Stimulated activated CD8-positive, alpha-beta memory T cell treated with anti-CD3 and anti-CD28 coated beads, Interleukin-7, amount 100 ng/mL, for 24 hours (primary cell): ENCODE measurements around the gene HDAC8.
"Not testable (repeated sequence)": the region's sequence is repeated elsewhere in the genome, so short reads cannot be mapped to it uniquely, and the experiment has no call there.

ENCODE experiments used
- DNase-seq: peaks from one replicate; pipeline ENCODE4 v3.0.0-alpha.2; 2020; ENCODE audit warnings: low read depth

The HDAC8 gene

DNA sequence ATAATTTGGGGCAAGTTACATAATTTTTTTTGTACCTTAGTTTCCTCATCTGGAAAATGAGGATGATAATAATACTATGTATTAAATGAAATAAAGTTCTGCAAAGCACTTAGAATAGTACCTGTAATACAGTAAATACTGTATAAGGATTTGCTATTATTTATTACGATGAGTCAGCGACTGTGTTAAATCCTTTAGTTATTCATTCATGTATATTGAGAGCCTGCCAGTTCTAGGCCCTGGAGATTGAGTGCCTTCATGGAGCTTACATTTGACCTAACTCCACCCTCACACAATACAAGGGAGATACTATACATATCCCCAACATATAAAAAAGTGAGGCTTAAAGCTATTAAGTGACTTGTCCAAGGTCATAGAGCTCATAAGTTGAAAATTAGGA, 199.9 kb downstream of the HDAC8 start:
- DNase-seq: no peak

DNA sequence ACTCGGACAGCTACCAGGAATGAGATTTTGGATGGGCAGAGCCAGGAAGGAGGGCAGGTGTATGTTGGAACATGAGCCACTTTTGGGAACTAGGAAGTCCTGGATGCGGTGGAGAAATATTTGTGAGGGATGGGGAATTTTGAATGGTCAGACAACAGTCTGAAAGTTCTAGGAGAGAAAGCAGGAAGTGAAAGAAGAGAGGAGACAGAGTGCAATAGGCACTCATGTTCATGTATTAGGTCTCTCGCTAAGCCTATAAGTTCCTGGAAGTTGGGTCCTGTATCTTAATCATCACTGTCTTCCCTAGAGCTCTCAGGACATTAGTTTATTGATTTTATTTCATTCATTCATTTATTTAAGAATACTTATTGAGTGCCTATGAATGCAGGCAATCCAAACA, 201.2 kb downstream of the HDAC8 start:
- no peak for DNase-seq

GRCh38 chrX:72368796-72369195, 203.8 kb downstream of the HDAC8 start:
- DNase-seq: no peak

- DNase-seq: no peak
Observed at GRCh38 chrX:72367516-72367915, 205.1 kb downstream of the HDAC8 start.

DNA sequence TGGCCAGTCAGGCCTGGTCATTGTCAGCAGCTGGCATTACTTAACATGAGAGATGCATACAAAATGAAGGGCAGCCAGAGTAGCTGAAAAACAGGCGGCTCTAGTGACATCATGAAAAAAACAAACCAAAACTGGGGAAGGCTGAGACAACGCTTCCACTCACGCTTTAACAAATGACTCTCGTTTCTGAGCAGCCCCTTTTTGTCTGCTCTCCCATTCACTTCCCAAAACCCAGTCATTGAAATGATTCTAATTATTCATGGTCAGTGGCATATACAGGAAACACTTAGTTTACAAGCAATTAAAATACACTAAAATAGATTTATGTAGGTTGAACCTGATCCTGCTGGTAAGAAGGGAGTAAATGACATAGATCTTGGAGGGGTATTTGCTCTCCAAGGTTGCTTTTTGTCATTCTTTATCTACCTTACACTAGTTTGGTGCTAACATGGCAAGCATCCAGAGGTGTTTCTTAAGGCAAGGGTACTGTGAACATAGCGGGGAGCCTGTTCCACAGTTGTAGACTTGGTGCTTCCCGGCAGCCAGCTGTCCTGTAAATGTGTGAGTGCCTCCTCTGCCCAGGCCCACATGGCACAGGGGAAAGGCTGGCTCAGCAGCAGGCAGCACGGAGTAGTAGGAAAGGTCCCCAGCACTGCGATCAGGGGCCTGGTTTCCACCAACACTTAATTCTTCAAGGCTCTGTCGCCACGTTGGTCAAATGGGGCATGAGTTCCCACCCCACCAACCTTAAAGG, 205.8 kb downstream of the HDAC8 start:
- no peak for DNase-seq

GRCh38 chrX:72366178-72366577, 206.5 kb downstream of the HDAC8 start:
- no peak for DNase-seq

DNA sequence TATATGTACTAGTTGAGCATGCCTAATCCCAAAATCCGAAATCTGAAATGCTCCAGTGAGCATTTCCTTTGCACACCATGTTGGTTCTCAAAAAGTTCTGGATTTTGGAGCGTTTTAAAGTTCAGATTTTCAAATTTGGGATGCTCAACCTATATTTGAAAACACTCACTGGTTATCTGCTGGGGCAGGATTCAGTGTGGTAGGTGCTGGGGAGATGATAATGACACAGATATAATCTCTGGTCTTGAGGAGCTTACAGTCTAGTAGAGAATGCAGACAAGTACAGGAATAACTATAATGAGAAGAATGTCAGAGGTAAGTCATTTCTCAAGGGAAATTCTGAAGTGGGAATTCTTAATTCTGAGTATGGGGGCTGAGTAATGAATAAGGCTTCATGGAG, 207.5 kb downstream of the HDAC8 start:
- no peak for DNase-seq

- DNase-seq: no peak
Observed at GRCh38 chrX:72360326-72360725, 212.3 kb downstream of the HDAC8 start.

DNA sequence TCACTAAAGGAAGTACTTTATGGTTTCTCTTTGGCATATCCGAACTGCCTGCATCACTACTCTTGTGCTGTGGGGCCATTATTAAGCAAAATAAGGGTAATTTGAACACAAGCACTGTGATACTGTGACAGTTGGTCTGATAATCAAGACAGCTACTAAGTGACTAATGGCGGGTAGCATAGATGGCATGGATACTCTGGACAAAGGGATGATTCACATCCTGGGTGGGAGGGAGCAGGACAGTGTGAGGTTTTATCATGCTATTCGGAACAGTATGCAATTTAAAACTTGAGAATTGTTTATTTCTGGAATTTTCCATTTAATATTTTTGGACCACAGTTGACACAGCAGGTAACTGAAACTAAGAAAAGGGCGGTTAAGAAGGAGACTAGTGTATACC, 214.3 kb downstream of the HDAC8 start:
- no peak for DNase-seq

- DNase-seq: no peak
Observed at GRCh38 chrX:72352786-72353185, 219.9 kb downstream of the HDAC8 start.

GRCh38 chrX:72351606-72352334, 220.9 kb downstream of the HDAC8 start:
- no peak for DNase-seq

GRCh38 chrX:72349190-72349589, 223.5 kb downstream of the HDAC8 start:
- DNase-seq: no peak

GRCh38 chrX:72348247-72348979, 224.2 kb downstream of the HDAC8 start:
- no peak for DNase-seq

DNA sequence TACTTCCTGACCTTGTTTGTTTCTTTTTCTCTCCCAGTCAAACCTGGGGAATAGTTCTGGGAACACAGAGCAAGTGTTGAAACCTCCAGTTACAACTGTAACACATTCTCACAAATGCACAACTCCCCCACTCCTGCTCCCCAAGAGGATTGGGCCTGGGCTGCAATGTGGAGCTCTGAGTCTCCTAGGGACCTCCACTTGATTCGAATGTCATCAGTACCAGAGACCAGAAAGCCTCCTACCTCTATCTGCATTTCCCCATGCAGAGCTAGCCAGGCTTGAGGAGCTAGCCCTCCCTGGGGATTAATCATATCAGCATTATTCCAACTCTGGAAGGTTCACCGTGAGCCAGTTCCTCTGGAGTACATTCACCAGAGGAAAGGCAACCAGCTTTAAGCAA, 225.3 kb downstream of the HDAC8 start:
- no peak for DNase-seq

DNA sequence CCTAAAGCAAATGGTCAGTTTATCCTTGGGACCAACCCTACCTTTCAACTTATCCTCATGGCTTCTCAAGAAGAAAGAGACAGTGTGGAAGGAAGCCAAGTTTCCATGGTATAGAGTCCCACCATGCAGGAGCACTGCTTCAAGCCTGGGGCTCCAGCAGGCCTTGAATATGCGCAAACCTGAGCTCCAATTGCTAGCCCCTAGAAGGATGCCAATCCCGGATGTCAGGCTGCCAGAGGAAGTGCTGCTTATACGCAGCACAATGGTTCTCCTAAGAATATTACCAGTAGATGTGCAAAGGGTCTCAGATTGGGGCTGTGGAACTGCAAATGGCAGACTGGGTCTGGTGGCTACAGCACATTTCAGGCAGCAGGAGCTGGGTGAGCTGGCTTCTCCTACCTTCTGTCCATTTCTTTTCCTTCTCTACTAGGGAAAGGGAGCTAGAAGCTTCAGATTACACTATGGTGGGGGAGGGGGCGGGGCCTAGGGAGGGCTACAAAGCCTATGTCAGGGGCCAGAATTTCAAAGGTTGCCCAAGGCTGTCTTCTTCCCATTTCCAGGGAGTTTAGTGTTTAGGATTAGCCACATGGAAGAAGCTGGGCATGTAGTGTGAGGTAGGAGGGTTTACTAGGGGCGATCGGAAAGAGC, 226.2 kb downstream of the HDAC8 start:
- DNase-seq: no peak

GRCh38 chrX:72340626-72341025, 232.0 kb downstream of the HDAC8 start:
- no peak for DNase-seq

DNA sequence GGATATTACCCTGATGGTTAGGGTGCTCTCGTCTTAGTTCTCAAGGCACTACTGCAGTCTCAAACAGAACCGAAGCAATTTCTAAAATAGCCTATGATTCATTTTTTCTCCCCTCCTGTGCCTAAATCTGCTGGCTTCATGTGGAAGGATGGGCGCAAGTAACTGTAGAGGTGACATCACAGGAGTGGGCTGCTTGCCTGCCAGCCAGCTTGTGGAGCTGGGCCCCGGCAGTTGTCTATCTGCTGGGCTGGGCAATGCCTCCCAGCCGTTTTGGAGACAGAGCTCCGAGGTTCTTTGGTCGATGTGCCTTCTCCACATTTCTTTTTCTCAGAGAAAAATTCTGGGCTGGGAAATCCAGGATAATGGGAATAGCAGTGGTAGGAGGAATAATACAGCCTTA, 232.6 kb downstream of the HDAC8 start:
- DNase-seq: no peak

DNA sequence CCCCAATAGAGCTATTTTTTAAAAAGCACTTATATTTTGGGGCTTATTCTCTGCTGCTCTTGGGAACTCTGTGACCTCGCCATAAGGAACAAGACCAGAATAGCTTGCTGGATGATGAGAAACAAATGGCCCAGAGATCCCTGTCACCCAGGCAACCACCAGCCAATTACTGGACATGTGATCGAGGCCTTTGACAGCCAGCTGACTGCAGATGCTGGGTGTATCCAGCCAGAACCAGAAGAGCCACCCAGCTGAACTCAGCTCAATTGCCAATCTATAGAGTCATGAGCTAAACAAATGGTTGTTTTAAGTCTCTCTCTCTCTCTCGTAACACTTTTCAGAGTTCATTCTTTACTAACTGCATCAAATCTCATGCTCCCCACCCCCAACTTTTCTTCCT, 242.5 kb downstream of the HDAC8 start:
- DNase-seq: no peak

GRCh38 chrX:72326605-72327300, 245.9 kb downstream of the HDAC8 start:
- no peak for DNase-seq

DNA sequence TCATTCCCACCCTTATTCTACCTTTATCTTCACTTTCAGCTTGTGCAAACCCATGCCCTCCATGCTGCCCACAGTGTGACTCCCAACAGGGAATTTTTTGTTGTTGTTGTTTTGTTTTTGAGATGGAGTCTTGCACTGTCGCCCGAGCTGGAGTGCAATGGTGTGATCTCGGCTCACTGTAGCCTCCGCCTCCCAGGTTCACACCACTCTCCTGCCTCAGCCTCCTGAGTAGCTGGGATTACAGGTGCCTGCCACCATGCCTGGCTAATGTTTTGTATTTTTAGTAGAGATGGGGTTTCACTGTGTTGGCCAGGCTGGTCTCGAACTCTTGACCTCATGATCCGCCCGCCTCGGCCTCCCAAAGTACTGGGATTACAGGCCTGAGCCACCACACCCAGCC, 253.0 kb downstream of the HDAC8 start:
- not testable (repeated sequence) for DNase-seq

- no peak for DNase-seq
Observed at GRCh38 chrX:72317139-72317538, 255.5 kb downstream of the HDAC8 start.
